T-helper 2 cell (primary cell): ENCODE measurements around the gene CDNF.
"Not testable (repeated sequence)": the region's sequence is repeated elsewhere in the genome, so short reads cannot be mapped to it uniquely, and the experiment has no call there.

ENCODE experiments used
- DNase-seq, 5 experiments: peaks; one replicate each; pipeline versions ENCODE4 v3.0.0 to v3.0.0-alpha.2; 2012 to 2022
- total RNA-seq, 2 donors: gene quantifications; one replicate each; lab custom pipeline; 2026; lab: John Stamatoyannopoulos, UW

The CDNF gene
- 0.62 to 1.3 reads per million in 2 donors for total RNA-seq

GRCh38 chr10:14837757-14838581 is at the start of gene CDNF, which contains the start of the genes HSPA14 and MSANTD7:
CDNF (minus strand) TSS chr10:14838037; CDS start chr10:14837946, 91 bp downstream.
HSPA14 (plus strand) TSS chr10:14838306; CDS start chr10:14838403, 97 bp downstream.
MSANTD7 (plus strand) TSS chr10:14838306; CDS start chr10:14842285, 3,979 bp downstream.
- DNase-seq: peak; percentile 99

GRCh38 chr10:14884082-14884481 is 46.2 kb upstream of the CDNF start:
- peak in 1 of 5 experiments; percentile 67 for DNase-seq

- DNase-seq: no peak
Measured at GRCh38 chr10:14880229-14880628, 42.4 kb upstream of the CDNF start.

GRCh38 chr10:14879928-14880193 is 42.0 kb upstream of the CDNF start:
- no peak for DNase-seq

- DNase-seq: peak; percentile 7 to 49 (median 24)
Measured at GRCh38 chr10:14879124-14879927, 41.5 kb upstream of the CDNF start.

GRCh38 chr10:14878266-14879123 is 40.7 kb upstream of the CDNF start, which contains the start of gene SUV39H2:
SUV39H2 (plus strand) TSS chr10:14878866; CDS start chr10:14878889, 23 bp downstream.
- DNase-seq: peak; percentile 84 to 97 (median 88)

GRCh38 chr10:14876764-14877163 is 38.9 kb upstream of the CDNF start:
- no peak for DNase-seq

- no peak for DNase-seq
Measured at GRCh38 chr10:14875941-14876340, 38.1 kb upstream of the CDNF start.

GRCh38 chr10:14873090-14873760 is 35.4 kb upstream of the CDNF start:
- peak in 1 of 5 experiments; percentile 56 for DNase-seq

- DNase-seq: not testable (repeated sequence)
Measured at GRCh38 chr10:14864871-14865270, 27.0 kb upstream of the CDNF start.

- not testable (repeated sequence) for DNase-seq
Measured at GRCh38 chr10:14864466-14864865, 26.6 kb upstream of the CDNF start.

- no peak for DNase-seq
Measured at GRCh38 chr10:14860791-14861190, 23.0 kb upstream of the CDNF start.

GRCh38 chr10:14859775-14860174 is 21.9 kb upstream of the CDNF start:
- no peak for DNase-seq

GRCh38 chr10:14859043-14859442 is 21.2 kb upstream of the CDNF start:
- DNase-seq: no peak

- no peak for DNase-seq
Measured at GRCh38 chr10:14858338-14858960, 20.6 kb upstream of the CDNF start.

- DNase-seq: no peak
Measured at GRCh38 chr10:14855453-14855852, 17.6 kb upstream of the CDNF start.

- no peak for DNase-seq
Measured at GRCh38 chr10:14852236-14852635, 14.4 kb upstream of the CDNF start.

- peak in 1 of 5 experiments; percentile 7 for DNase-seq
Measured at GRCh38 chr10:14844948-14845347, 7.1 kb upstream of the CDNF start.

- DNase-seq: no peak
Measured at GRCh38 chr10:14843327-14843988, 5.6 kb upstream of the CDNF start.

- no peak for DNase-seq
Measured at GRCh38 chr10:14840178-14840577, 2.3 kb upstream of the CDNF start.

- DNase-seq: no peak
Measured at GRCh38 chr10:14839305-14839695, 1.5 kb upstream of the CDNF start.
